ENCODE measurements around the gene TMCC3.
"Not testable (repeated sequence)": the region's sequence is repeated elsewhere in the genome, so short reads cannot be mapped to it uniquely, and the experiment has no call there.

The TMCC3 gene, protein sequence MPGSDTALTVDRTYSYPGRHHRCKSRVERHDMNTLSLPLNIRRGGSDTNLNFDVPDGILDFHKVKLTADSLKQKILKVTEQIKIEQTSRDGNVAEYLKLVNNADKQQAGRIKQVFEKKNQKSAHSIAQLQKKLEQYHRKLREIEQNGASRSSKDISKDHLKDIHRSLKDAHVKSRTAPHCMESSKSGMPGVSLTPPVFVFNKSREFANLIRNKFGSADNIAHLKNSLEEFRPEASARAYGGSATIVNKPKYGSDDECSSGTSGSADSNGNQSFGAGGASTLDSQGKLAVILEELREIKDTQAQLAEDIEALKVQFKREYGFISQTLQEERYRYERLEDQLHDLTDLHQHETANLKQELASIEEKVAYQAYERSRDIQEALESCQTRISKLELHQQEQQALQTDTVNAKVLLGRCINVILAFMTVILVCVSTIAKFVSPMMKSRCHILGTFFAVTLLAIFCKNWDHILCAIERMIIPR

DNA sequence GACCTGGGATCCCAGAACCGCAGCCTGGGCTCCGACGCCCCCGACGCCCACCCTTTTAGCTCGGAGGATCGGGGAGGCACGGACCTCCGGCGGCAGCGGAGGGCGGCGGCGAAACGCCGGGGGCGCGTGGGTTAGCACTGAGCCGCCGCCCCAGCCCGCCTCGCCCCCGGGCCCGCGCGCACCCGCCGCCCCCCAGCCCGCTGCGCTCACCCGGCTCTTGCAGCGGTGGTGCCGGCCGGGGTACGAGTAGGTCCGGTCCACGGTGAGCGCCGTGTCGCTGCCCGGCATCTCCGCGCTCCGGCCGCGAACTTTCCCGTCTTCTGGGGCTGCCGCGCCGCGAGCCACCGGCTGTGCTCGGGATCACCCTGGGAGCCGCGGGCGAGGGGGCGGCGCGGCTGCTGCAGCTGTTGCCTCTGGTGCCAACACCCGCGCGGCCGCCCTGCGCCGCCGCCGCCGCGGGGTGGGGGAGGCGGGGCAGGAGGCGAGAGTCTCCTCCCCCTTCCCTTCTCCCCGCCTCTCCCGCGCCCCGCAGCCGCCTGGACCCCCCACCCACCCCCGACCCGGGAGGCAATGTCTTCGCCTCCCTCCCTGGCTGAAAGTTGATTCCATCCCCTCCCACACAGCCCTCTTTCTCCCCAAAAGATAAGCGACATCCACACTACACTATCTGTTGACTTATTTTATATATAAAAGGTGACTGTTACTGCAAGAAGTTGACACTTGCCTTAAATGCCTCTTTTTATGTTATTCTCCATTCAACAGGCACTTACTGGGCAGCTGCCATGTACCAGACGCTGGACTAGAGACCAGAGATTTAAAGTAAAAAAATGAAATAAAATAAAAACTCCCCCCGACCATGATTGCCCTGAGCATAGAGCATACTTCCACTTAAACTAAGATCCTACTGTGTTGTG lies at the start of gene TMCC3:
TSS of gene TMCC3 (minus strand) at position 415 of the 914 bp plus-strand sequence. CDS start at position 288, 127 bp downstream.
- DNase-seq (ENCODE audit: low read depth in 3 of 3, low spot score in 1 of 3) = no peak

GRCh38 chr12:94699801-94700200 lies 49.4 kb upstream of the TMCC3 start:
- no peak for DNase-seq (ENCODE audit: low read depth in 3 of 3, low spot score in 1 of 3)

GRCh38 chr12:94698578-94698977 lies 48.2 kb upstream of the TMCC3 start:
- DNase-seq (ENCODE audit: low read depth in 3 of 3, low spot score in 1 of 3) = no peak

- no peak for DNase-seq (ENCODE audit: low read depth in 3 of 3, low spot score in 1 of 3)
These were observed 47.3 kb upstream of the TMCC3 start for GRCh38 chr12:94697631-94698030.

DNA sequence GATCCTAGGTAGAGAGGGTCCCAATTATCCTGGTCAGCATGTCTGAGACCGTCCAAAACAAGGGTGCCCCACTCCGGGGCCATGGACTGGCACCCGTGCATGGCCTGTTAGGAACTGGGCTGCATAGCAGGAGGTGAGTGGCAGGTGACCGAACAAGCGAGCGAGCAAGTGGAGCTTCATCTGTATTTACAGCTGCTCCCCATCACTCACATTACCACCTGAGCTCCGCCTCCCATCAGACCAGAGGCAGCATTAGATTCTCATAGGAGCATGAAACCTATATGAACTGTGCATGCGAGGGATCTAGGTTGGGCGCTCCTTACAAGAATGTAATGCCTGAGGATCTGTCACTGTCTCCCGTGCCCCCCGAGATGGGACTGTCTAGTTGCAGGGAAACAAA lies 44.4 kb upstream of the TMCC3 start:
- DNase-seq (ENCODE audit: low read depth in 3 of 3, low spot score in 1 of 3) = no peak

DNA sequence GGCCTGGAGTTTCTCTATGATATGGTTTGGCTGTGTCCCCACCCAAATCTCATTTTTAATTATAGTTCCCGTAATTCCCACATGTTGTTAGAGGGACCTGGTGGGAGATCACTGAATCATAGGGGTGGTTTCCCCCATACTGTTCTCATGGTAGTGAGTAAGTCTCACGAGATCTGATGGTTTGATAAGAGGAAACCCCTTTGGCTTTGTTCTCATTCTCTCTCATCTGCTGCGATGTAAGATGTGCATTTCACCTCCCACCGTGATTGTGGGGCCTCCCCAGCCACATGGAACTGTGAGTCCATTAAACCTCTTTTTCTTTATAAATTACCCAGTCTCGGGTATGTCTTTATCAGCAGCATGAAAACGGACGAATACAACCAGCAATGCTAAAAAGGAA lies 42.5 kb upstream of the TMCC3 start:
- not testable (repeated sequence) for DNase-seq (ENCODE audit: low read depth in 3 of 3, low spot score in 1 of 3)

DNA sequence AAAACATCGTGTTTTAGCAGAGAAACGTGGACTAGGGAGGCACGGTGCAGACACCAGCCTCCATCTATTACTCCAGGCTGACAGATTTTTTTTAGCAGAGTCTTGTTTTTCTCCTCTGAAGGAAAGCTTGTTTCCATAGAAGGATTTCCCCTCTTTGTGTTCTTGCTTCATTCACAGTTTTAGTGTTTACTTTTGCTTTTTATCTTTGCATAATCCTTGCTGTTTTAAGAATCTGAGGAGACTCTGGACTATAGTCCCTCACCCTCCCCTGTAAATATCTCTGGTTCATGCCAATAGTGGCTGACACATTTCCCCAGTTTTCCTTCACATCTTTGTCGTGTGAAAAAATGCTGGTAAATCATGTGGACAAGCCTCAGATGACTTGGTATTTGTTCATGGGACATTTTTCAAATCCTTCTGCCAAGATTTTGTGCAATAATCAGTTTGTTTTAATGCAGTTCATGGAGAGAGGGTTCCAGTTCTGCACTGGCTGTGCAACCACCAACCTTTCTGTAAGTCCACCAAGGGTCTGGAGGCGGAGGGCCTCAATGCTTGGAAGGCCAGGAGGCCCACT lies 39.9 kb upstream of the TMCC3 start:
- no peak for DNase-seq (ENCODE audit: low read depth in 3 of 3, low spot score in 1 of 3)

GRCh38 chr12:94689646-94690036 lies 39.3 kb upstream of the TMCC3 start:
- DNase-seq (ENCODE audit: low read depth in 3 of 3, low spot score in 1 of 3) = no peak

GRCh38 chr12:94689002-94689645 lies 38.8 kb upstream of the TMCC3 start:
- DNase-seq (ENCODE audit: low read depth in 3 of 3, low spot score in 1 of 3) = no peak

- DNase-seq (ENCODE audit: low read depth in 3 of 3, low spot score in 1 of 3) = no peak
These were observed 37.5 kb upstream of the TMCC3 start for GRCh38 chr12:94687891-94688290.

DNA sequence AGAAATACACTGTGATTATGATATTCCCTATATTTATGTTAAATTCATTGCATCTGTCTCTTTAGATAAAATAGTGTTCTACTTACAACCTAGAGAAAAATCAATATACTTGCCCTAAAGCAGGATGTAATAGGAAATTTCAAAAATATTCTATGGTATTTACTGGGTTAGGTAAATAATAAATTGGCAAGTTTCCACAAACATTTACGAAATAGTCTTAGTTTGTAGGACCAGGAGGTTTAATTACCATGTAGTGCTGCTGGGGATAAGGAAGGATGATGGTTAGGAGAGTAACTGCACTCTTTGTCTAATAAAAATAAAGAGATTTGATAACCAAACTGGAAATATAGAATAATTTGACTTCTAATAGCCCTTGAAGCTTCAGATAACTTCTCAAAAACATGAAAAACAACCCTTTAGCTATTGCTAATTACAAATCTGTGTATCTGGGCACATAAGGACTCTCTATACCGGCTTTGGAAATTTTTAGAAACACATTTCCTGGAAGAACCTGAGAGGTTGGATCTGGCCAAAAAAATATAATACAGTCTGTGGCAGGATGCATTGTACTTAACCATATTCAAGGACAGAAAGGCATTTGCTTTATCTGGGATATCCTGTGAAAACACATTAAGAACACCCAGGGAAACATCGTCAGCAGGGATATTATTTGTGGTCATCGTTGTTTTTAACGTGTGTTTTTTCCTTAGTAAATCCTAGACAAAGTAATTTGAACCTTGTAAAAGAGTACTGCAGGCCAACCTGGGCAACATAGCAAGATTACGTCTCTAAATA lies 36.7 kb upstream of the TMCC3 start:
- no peak for DNase-seq (ENCODE audit: low read depth in 3 of 3, low spot score in 1 of 3)

DNA sequence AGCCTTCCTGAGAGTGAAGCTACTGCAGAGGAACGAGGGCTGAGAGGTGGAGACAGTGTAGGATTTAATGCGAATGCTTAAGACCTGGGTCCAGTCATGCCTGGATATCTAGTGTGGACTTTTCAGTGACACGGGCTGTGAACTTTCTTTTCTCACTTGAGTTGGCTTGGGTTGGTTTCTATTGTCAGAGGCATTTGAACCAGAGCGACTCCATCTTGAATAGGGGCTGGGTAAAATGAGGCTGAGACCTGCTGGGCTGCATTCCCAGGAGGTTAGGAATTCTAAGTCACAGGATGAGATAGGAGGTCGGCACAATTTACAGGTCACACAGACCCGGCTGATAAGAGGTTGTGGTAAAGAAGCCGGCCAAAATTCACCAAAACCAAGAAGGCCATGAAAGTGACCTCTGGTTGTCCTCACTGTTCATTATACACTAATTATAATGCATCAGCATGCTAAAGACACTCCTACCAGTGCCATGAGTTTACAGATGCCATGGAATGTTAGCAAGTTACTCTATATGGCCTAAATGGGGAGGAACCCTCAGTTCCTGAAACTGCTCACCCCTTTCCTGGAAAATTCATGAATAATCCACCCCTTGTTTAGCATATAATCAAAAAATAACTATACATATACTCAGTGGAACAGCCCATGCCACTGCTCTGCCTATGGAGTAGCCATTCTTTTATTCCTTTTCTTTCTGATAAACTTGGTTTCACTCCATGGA lies 34.2 kb upstream of the TMCC3 start:
- DNase-seq (ENCODE audit: low read depth in 3 of 3, low spot score in 1 of 3) = no peak

DNA sequence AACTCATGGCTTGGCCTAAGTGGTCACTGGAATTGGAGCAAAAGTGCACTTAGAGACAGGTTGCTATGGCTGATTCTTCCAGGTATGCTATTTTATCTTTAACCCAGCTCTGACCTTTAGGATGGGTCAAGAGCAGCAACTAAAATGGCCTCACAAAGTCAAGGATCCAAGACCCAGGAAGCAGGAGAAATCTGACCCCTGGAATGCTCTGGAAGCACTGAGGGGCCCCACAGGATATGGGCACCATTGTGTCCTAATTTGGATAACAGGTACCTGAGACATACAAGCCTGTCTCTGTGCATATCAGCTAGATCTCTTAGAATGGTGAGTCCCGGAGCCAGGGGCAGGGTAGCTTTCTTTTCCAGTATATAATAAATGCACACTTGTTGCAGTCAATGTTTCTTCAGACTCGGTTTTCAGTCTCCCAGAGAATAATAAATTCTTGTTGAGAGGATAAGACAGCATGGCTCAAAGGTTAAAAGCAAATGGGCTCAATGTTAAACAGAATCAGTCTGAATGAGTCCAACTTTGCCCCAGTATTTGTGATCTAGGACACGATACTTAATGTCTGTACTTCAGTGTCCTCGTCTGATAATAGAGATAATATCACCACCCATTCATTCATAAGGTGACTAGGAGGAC lies 29.3 kb upstream of the TMCC3 start:
- DNase-seq (ENCODE audit: low read depth in 3 of 3, low spot score in 1 of 3) = no peak

- no peak for DNase-seq (ENCODE audit: low read depth in 3 of 3, low spot score in 1 of 3)
These were observed 28.5 kb upstream of the TMCC3 start for GRCh38 chr12:94678849-94679248.

GRCh38 chr12:94678379-94678778 lies 28.0 kb upstream of the TMCC3 start:
- DNase-seq (ENCODE audit: low read depth in 3 of 3, low spot score in 1 of 3) = no peak

- no peak for DNase-seq (ENCODE audit: low read depth in 3 of 3, low spot score in 1 of 3)
These were observed 27.4 kb upstream of the TMCC3 start for GRCh38 chr12:94677778-94678177.

GRCh38 chr12:94676922-94677321 lies 26.6 kb upstream of the TMCC3 start:
- no peak for DNase-seq (ENCODE audit: low read depth in 3 of 3, low spot score in 1 of 3)

GRCh38 chr12:94676031-94676641 lies 25.8 kb upstream of the TMCC3 start:
- no peak for DNase-seq (ENCODE audit: low read depth in 3 of 3, low spot score in 1 of 3)

DNA sequence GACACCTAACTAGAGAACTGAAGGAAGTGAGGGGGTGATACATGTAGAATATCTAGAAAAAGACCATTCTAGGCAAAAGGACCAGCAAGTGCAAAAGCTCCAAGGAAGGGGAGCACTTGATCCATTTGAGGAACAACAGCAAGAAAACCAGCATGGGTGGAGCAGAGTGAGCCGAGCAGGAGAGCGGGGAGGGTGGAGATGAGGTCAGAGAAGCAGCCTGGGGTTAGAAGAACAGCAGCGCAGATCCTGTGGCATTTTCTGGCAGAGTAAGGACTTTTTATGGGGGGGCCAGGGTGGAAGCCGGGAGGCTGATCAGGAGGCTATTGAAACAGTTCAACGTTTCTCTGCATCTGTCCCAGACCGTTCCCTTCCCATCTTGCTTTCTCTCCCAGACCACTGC lies 24.5 kb upstream of the TMCC3 start:
- no peak for DNase-seq (ENCODE audit: low read depth in 3 of 3, low spot score in 1 of 3)
